ENCODE data around the gene PRADC1. TPM values are rescaled to one million over a fixed set of nuclear protein-coding genes. Genes with fewer than 3 reads are reported as not detected.

The PRADC1 gene
- total RNA-seq, 1 experiment from 2014 or later: 8.6 TPM

DNA sequence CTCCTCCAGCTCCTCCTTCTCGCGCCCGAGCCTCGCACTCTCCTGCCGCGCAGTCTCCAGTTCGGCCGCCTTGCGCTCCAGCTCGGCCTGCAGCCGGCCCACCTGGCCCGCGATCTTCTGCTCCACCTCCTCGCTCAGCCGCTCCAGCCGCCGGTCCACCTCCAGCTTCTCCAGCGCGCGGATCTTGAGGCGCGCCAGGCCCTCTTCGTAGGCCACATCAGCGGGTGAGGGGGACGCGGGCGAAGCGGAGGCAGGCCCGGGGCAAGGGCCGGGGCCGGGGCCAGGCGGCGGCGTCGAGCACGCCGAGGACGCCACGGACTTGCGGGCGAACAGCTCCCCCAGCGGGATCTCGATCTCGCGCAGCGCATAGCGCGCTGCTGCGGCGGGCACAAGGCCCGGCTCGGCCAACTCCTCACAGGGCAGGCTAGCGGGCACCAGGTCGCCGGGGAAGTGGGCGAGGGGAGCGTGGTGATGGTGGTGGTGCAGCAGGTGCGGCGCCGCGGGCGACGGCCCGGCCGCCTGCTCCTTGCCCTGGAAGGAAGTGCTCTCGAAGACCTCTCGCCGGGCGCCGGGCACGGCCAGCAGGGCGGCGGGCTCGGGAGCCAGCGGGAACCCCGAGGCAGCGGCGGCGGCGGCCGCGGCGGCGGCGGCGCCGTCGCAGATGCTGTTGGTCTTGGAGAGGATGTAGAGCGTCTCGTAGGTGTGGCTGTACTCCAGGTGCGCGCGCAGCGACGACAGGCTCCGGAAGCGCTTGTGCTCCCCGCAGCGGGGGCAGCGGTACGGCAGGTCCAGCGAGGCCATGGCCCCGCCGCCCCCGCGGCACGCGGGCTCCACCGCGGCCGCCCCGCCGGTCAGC is 36.0 kb upstream of the PRADC1 start (continued):
- TF ChIP-seq ZBTB33 (IDR thresholded peaks at IDR 0.05; ENCODE audit: extremely low read depth, insufficient replicate concordance, low read length): no peak

- H4K20me1 ChIP-seq (ENCODE audit: insufficient read depth): no peaks in the 10 kb centered on the region
- H3K4me1 ChIP-seq (ENCODE audit: control insufficient read depth in 1 of 2, insufficient read depth in 2 of 2, low read length in 2 of 2): peaks cover 8 to 33% of the 10 kb centered on the region in 2 experiments
- peaks cover 30% of the 10 kb centered on the region for H3K79me2 ChIP-seq (ENCODE audit: insufficient read depth, low read length)
- peak overlapping the region; percentile 72 to 75 for H3K4me3 ChIP-seq (replicated peaks in 1 of 2; ENCODE audit: low read depth in 1 of 2, low read length in 2 of 2)
- peak overlapping the region; percentile 94 for H3K27ac ChIP-seq (ENCODE audit: low read depth, low read length)
- no peak for ATAC-seq
- no TSS peak for BruUV-seq (replicated peaks)
- H3K9me3 ChIP-seq (ENCODE audit: control insufficient read depth in 1 of 2, insufficient read depth in 1 of 2, low read depth in 1 of 2, low read length in 2 of 2): no peaks in the 10 kb centered on the region
- TF ChIP-seq POLR2A (IDR thresholded peaks at IDR 0.05; ENCODE audit: borderline replicate concordance, extremely low read depth, insufficient read depth, insufficient read length): peak; percentile 36
- TF ChIP-seq, protein P1, sequence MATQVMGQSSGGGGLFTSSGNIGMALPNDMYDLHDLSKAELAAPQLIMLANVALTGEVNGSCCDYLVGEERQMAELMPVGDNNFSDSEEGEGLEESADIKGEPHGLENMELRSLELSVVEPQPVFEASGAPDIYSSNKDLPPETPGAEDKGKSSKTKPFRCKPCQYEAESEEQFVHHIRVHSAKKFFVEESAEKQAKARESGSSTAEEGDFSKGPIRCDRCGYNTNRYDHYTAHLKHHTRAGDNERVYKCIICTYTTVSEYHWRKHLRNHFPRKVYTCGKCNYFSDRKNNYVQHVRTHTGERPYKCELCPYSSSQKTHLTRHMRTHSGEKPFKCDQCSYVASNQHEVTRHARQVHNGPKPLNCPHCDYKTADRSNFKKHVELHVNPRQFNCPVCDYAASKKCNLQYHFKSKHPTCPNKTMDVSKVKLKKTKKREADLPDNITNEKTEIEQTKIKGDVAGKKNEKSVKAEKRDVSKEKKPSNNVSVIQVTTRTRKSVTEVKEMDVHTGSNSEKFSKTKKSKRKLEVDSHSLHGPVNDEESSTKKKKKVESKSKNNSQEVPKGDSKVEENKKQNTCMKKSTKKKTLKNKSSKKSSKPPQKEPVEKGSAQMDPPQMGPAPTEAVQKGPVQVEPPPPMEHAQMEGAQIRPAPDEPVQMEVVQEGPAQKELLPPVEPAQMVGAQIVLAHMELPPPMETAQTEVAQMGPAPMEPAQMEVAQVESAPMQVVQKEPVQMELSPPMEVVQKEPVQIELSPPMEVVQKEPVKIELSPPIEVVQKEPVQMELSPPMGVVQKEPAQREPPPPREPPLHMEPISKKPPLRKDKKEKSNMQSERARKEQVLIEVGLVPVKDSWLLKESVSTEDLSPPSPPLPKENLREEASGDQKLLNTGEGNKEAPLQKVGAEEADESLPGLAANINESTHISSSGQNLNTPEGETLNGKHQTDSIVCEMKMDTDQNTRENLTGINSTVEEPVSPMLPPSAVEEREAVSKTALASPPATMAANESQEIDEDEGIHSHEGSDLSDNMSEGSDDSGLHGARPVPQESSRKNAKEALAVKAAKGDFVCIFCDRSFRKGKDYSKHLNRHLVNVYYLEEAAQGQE (IDR thresholded peaks at IDR 0.05; ENCODE audit: low read depth): no peak
- intact Hi-C loops (cut with micrococcal nuclease): no loop called here
- no peaks in the 10 kb centered on the region for H3K27me3 ChIP-seq (ENCODE audit: insufficient read depth, low read length)
- RAD21 ChIA-PET (ENCODE audit: low non-redundant PET in 1 of 2, low total read pairs in 2 of 2, uncharacterized antibody in 2 of 2, unreplicated experiment in 2 of 2): interaction anchor here in 1 of 2 experiments (1.7 kb wide), 1 partner anchor 92 kb away, joined by 3 read pairs; no protein-coding TSS in a partner anchor
- CTCF ChIA-PET: interaction anchor here (1.4 to 2.2 kb wide), 3 partner anchors 11 to 92 kb away, joined by 6 to 10 read pairs (median 9); no protein-coding TSS in a partner anchor
- H3K9ac ChIP-seq (ENCODE audit: low read length): peak overlapping the region; percentile 79
- no peaks in the 10 kb centered on the region for H3K9me2 ChIP-seq (ENCODE audit: insufficient read depth)
- no peak overlapping the region for H2AFZ ChIP-seq (ENCODE audit: low read depth, low read length, poor library complexity, severe bottlenecking)
- POLR2A ChIA-PET: interaction anchor here (1.3 to 1.4 kb wide), 2 partner anchors 22 to 34 kb away, joined by 8 read pairs; partner anchors contain the start of genes CCT7 and PRADC1
- DNase-seq (ENCODE audit: low read depth, low spot score): no peak
- peak overlapping the region; percentile 98 for H3K4me2 ChIP-seq (ENCODE audit: low read length)
- peaks cover 7 to 15% of the 10 kb centered on the region in 2 experiments; a peak in 3 of 4 replicates for H3K36me3 ChIP-seq (ENCODE audit: control insufficient read depth in 1 of 2, insufficient read depth in 2 of 2, low read length in 2 of 2)
These were observed 35.4 kb upstream of the PRADC1 start for GRCh38 chr2:73268366-73268829.

Data from HCT116 (cell line).